GM21360 (cell line): ENCODE data around the gene PRR33.

Experiments used
- ATAC-seq: cut with Tn5 transposase; IDR thresholded peaks from one replicate; pipeline ENCODE4 v1.9.1; 2021; ENCODE audit warnings: mild to moderate bottlenecking, moderate library complexity; ENCODE audit not compliant: unreplicated experiment

Gene PRR33

DNA sequence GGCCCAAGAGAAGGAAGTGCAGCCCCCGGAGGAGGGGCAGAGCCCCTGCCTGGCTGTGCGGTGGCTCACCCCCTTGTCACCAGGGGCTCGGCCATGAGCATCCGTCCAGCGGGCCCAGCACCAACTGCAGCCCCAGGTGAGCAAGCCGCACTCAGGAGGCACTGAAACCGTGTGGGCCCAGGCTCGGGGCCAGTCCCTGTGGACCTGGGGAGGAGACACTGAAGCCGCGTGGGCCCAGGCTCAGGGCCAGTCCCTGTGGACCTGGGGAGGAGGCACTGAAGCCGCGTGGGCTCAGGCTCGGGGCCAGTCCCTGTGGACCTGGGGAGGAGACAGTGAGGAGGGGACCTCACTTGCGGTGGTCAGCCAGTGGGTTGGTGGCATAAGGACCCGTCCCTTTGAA lies 24.9 kb downstream of the PRR33 start:
- ATAC-seq = no peak

DNA sequence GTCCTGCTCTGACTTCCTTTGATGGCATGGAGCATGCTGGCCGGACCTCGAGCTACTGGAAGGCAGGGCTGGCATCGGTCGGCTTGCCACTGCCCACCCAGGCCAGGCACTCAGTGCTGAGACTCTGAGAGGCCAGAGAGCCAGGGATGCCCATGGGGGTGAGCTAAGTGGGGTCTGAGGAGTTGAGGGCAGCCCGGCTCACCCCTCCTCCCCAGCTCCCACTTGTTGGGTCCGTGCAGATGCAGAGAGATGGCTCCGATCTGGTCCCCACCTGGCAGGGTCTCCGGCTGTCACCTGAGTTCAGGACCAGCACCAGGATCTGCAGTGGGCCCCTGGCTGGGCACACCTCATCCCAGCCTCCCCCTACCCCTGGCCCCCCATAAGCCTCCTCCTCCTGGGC lies 25.5 kb downstream of the PRR33 start:
- ATAC-seq = no peak

DNA sequence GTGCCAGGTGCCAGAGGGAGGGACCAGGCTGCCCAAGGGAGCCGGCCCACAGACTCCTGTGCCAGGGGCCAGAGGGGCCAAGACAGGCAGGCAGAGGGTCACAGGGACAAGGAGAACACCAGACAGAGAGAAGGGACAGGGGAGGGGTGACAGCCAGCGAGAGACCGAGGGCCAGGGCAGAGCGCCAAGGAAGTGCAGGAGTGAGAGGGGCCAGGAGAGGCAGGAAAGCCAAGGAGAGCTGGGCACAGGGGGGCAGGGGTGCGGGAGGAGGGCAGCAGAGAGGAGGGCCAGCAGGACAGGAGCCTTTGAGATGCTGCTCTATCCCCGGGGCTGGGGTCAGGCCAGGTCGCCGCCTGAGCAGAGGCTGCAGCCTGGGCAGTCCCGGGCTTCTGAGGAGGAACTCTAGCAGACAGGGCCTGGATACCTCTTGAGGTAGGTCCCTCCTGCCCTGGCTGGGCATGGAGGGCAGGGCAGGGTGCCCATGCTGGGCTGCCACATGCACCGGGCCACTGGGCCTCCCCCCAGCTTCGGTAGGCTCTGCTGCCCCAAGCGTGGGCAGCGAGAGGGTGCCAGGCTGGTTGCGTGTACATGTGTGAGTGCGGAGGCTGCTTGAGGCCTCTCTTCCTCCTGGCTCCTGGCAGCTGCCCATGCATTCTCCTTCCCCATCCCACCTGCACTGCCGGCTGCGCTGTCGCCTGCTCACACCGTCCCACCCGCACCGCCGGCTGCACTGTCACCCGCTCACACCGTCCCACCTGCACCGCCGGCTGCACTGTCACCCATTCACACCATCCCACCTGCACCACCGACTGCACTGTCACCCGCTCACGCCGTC lies 26.6 kb downstream of the PRR33 start:
- ATAC-seq = no peak

DNA sequence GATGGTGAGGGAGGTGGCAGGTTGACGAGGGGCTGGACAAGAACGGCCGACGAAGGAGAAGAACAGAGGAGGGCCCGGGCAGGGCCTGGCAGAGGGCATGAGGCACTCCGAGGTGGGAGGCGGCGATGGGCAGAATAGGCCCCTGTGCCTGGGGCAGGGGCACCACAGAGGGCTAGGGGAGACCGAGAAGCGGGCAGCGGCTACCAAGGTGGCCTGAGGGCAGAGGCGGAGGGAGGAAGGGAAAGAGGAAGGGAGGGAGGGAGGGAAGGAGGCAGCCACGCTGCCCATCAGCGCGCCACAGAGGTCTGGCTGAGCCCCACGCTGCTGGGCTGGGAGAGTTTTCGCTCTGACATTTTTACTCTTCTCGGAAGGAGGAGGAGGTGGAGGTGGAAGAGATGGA lies 27.5 kb downstream of the PRR33 start:
- ATAC-seq = no peak

DNA sequence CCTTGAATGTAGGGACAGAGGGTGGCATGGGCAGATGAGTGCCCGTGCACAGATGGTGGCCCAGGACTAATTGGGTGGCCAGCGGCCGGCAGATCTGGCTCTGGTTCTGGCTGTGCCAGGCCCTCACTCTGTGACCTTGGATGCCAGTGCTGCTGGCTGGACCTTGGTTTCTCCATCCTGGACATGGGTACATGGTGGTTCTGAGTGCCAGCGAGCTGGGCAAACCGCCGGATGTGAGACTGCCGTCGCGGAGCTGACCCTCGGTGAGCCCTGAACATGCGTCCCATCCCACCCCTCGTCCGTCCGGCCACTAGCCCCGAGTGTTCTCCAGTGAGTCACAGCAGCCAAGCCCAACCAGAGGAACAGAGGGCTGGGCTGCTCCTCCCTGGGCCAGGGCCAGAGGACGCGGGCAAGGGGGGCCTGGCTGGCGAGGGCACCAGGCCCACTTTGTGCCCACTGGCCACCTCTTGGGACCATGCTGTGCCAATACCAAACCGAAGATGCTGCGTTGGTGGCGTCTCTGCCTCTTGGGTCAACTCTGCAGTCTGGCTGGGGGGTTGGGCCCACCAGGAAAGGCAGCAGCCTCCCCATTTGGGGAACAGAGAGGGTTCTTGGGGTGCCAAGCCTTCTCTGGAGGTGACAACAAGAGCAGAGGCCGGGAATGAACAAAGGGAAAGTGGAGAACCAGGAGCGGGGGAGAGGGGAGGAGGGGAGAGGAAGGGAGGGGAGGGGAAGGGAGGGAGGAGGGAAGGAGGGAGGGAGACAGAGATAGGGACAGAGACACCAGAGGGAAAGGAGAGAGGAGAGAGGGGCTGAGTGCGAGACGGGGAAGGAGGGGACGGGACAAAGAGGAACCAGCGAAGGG lies 28.1 kb downstream of the PRR33 start:
- no peak for ATAC-seq

DNA sequence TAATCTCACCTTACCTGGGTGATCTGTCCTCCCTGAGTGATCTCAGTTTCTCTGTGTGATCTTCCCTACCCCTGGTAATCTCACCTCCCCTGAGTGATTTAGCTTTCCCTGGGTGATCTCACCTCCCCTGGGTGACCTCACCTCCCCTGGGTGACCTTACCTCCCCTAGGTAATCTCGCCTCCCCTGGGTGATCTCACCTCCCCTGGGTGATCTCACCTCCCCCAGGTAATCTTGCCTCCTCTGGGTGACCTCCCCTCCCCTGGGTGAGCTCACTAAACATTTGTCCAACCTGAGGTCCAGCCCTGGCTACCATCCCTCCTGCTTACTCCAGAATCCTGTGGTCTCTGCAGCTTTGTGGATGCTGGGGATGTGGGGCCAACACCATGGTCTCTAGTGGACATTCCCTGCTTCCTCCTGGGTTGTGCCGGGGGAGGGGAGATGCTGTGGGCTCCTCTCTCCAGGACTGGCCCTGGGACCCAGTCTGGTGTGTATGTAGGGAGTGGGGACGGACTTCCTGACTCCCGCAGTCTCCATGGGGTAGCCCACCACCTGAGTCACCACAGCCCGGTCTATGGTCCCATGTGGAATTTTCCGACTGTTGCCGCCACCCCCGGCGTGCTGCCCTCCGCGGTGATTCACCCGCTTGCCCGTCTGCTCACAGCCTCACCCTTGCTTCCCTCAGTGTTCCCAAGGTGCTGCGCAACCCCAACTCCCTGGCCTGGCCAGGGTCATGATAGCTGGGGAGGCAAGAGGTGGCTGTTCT lies 28.9 kb downstream of the PRR33 start:
- no peak for ATAC-seq

DNA sequence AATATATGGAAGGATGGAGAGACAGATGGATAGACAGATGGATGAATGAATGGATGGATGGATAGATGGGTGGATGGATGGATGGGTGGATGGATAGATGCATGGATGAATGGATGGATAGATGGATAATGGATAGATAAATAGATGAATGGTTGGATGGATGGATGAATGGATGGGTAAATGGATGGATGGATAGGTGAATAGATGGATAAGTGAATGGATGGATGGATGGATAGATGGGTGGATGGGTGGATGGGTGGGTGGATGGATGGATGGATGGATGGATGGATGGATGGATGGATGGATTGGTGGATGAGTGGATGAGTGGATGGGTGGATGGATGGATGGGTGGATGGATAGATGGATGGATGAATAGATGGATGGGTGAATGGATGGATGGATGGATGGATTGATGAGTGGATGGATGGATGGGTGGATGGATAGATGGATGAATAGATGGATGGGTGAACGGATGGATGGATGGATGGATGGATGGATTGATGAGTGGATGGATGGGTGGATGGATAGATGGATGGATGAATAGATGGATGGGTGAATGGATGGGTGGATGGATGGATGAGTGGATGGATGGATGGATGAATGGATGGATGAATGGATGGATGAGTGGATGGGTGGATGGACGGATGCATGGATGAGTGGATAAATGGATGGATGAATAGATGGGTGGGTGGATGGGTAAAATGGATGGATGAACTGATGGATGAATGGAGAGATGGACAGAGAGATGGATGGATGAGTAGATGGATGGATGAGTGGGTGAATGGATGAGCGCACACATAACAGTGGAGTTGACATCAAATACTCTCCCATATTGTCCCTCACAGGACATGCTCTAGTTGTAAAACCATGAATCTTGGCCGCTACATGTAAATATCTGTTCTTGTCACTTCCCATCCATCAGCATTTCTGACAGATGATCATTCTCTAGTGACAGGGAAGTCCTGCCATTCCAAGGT lies 30.0 kb downstream of the PRR33 start:
- ATAC-seq = no peak

DNA sequence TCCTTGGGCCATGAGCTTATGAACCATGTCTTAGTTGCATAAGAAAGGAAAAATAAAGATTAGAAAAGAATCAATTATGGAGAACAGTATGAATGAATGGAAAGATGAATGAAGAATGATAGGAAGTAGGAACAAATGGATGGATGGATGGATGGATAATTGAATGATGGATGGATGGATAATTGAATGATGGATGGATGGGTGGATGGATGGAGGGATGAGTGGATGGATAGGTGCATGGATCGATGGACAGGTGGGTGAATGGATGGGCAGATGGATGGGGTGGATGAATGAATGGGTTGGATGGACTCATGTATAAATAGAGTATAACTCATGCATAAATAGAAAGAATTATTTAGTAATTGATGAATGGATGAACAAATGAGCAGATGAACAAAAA lies 31.6 kb downstream of the PRR33 start:
- no peak for ATAC-seq

DNA sequence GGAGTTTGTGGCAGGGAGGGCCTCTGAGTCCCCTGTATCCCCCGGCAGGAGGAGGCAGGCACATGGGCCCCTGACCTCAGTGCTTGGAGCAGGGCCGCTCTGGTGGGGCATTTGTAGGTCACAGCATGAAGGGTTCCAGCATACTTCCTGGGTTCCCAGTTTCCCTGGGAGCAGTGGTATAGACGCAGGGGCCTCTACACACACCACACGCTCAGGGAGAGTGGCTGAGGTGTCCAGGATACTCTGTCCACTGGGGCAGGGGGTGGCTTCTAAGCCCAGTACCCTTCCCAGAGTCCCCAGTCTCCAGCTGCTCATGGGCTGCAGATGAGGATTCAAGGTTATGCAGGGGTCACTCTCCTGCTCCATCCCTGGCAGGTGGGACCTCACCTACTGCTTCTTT lies 32.7 kb downstream of the PRR33 start:
- no peak for ATAC-seq

DNA sequence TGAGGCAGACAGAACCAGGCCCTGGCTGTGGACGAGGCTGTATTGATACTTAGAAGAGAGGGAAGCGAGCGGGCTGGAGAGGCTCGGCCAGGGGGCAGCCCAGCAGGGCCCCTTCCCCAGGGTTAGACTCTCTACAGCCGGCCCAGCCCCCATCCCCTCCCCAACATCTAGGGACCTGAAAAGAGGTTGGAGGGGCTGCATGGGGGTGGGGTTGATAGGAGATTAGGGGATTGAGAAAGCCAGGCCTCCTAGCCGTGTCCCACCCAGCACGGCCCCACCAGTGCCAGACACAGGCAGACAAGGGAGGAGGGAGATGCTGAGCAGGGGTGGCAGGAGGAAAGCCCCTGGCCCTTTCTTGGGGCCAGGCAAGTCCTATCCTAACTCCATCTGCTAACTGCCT lies 33.1 kb downstream of the PRR33 start:
- no peak for ATAC-seq

DNA sequence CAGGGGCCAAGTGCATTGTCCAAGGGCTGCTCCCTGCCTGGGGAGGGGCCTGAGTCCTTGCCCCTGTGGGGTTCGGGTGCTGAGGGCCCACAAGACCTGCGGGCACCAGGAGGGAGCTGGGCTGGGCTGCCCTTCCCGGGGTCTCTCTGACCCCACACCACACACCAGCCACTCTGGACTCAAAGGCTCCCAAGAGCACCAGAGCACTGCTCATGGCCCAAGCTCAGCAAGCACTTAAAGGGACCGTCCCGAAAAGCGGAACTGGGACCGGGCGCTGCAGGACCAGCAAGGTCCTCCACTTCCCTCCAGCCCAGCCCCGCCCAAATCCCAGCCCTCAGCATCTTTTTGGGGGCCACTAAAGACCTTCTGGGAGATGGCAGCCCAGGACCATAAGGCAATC lies 33.5 kb downstream of the PRR33 start:
- ATAC-seq = no peak

DNA sequence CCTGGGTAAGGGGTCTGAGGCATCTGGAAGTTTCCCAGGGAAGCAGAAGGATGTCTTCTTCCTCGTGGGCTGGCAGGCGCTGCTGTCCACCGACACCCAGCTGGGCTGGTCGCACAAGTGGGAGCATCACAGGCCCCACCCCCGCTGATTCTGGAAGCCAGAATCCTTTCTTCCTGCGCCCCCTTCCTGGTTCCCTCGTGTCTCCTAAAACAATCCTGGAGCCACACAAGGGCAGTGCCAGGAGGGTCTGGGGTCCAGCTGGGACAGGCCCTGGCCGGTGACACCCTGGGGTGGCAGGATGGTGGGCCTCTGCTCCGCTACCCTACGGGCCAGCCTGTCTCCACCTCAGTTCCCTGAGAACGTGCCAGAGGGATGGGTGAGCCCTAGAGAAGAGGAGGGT lies 34.6 kb downstream of the PRR33 start:
- no peak for ATAC-seq

DNA sequence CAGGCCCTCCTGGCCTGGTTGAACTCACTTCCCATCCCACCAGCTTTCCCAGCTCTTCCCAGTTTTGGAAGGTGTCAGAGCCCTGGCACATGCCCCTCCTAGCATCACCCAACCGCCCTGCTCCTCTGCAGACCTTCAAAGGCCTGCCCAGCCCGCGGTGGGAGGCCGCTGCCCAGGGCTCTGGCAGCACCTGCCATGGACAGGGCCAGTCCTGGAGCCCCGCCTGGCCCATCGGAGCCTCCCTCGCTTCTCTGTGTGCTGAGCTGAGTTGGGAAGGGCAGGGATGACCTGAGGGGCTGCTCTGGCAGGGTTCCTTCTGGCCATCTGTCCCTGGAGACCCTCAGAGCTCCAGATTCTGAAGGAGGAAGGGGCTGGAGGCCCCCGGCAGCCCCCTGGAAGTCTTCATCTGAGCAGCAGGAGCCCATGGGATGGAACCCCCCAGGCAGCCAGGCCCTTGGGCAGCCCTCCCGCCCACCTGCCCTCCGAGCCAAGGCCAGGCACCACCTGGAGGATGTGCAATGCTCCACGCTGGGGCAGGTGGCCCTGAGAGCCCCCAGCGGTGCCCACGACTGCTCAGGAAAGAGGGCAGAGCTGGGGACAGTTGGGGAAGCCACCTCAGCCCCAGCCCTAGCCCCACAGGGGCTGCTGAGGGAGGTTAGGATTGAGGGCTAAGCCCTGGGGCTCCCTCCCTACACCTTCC lies 35.2 kb downstream of the PRR33 start:
- ATAC-seq = no peak

DNA sequence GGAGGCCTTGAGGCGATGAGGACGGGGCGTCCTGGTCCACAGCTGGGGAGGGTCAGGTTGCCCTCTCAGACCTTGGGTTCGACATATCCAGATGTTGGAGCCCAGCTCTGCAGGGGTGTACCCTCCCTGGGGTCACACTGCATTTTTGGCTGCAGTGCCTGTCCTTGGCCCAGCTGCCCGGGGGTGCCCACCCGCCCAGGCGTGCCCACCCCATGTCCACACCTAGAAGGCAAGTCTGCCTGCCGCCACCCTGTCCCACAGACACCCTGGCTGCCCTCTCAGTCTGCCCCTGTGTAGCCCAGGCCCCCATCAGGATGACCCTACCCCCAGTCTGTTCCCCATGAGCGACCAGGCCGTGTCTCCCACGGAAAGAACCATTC lies 35.8 kb downstream of the PRR33 start:
- ATAC-seq = no peak

DNA sequence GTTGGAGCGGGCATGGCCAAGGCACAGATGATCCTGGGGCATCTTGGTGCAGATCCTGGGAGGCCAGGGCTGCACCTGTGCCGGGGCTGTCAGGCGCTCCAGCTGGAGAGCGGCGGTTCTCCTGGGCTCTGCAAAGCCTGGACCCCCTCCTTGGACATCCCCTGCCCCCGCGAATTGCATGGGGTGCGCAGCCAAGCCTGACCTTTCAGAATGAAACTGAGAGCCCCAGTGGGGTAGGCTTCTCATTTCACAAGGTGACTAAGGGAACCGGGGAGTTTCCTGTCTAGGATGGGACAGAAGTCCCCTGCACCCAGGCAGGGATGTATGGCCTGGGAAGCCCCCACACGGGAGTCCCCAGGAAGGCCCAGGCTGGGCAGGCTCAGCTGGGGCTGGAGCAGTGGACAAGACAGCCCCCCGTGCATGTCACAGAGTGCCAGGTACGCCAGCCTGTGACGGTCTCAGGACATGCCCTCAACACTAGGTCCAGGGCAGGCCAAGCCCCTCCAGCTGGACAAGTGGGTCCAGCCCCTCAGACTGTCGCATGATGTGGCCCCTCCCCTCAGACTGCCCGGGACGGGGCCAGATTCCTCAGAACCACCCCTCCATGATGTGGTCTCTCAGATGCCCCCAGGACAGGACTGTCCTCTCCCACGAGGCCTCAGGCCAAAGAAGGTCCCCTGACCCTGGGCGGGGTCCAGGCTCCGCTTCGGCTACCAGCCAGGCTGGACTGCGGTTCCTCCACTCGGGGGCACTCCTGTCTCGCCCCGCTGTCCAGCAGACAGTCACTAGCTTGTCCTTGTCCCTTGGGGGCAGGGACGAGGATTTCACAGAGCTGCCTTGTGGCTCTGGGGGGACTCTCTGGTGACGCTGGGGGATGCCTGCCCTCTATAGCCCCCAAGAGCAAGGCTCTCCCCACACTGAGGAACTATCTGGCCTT lies 36.5 kb downstream of the PRR33 start:
- ATAC-seq = peak; percentile 34

DNA sequence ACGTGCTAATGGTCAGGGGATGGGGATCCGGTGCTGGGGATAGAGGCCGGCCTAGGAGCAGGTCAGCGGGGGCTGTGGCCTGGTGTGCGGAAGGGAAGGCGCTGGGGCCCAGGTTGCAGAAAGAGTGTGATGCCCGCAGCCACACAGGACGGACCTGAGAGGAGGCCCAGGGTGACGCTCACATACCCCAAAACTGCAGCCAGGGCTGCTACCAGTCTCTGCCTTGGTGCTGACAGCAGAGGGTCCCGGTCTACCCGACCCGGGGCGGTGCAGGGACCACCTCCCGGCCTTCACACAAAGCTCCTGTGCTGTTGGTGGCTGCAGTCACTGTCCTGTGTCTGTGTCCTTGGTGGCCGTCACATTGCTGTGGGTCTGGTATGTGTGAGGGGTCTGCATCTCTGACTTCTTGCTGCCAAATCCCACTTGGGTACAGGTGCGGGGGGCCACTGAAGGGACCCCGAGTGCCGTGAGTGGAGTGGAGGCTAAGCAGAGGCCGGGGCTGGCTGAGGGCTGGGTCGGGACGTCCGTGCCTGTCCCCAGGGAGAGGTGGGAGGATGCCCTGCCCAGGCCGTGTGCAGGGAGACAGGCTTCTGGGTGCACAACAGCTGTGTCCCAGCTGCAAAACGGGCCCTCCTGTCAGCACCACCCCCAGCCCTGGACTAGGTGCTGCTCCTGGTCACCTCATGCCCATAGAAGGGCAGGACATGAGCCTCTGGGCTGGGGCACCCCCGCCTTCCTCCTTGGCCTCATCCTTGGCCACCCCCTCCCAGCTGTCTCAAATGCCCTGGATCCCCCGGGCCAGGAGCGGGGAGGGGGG lies 37.4 kb downstream of the PRR33 start:
- ATAC-seq = peak; percentile 14

DNA sequence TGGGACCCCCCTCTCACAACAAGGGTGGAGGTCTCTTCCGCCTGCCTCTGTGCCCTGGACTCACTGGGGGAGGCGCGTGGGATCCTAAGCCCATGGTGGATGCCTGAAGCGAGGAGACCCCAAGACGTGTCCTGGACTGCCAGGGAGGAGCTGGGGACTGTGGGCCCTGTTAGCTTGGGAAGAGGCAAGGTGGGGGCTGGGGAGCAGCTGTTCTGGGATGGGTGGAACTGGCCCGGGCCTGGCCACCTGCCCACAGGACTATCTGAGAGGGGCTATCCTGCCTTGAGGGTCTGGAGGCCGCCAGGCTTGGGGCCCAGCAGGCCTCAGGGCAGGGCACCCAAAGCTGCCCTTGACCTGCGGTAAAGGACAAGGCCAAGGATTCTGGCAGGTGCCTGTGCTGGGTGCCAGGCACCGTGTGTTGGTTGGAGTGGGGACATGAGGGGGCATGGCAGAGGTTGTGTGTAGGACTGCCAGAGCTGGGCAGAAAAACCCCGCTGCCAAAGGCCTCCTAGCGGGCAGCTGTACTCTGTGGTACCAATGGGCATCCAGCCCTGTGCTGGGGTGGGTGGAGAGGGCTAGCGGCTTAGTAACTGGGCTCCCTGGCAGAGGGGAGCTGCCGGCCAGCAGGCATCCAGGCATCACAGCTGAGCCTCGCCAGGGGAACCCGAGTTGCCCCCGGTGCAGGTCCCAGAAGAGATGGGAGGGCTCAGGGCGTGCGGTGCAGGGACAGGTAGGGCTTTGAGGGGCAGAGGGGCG lies 38.1 kb downstream of the PRR33 start:
- no peak for ATAC-seq
